EH (cell line): ENCODE results near the gene BPIFB4.

Experiments used
- DNase-seq: peaks from one replicate; pipeline ENCODE4 v3.0.0-alpha.2; 2015; ENCODE audit warnings: low read depth

BPIFB4 gene

GRCh38 chr20:33062105-33062824 lies 17.2 kb upstream of the BPIFB4 start:
- DNase-seq, result no peak

DNA sequence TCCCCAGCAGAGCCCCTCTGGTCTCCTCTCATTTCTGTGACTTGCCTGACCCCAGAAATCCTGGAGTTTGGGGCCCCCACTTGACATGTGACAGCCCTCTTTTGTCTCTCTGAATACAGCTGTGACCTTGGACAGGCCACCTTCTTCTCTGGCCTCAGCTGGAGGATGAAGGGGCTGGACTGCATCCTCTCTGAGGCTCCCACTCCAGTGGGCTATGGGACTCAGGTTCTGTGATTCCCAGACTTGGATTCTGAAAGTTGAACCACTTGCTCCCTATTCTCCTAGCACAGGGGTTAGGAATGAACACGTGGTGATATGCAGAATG lies 16.7 kb upstream of the BPIFB4 start:
- no peak for DNase-seq

GRCh38 chr20:33063271-33063670 lies 16.2 kb upstream of the BPIFB4 start:
- DNase-seq, result no peak

- DNase-seq, result no peak
Observed at GRCh38 chr20:33064572-33065287, 14.7 kb upstream of the BPIFB4 start.

- DNase-seq, result no peak
Observed at GRCh38 chr20:33065785-33066184, 13.7 kb upstream of the BPIFB4 start.

- DNase-seq, result no peak
Observed at GRCh38 chr20:33067806-33068205, 11.6 kb upstream of the BPIFB4 start.

DNA sequence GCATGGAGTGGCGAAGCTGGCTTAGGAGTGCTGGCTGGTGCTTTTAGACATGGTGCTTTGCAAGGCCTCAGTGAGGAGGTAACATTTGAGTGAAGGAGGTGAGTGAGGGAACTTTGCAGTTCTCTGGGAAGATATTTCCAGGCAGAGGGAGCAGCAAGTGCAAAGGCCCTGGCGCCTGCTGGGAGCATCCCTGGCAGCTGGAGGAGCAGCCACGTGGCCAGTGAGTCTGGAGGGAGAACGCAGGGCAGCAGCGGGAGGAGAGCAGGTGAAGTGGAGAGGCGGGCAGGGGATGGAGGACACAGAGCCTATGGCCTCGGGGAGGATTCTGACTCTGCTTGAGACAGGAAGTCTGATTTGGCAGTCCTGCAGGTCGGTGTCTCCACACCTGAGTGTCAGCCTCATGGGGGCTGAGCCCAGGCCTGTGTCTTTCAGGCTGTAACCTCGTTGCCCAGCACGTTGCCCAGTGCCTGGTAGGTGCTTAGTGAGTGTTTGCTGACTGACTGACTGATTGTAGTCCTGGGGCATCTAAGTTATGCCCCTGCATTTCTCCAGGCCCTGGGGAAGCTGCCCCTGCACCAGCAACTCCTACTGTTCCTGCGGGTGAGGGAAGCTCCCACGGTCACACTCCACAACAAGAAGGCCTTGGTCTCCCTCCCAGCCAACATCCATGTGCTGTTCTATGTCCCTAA lies 11.0 kb upstream of the BPIFB4 start:
- no peak for DNase-seq

DNA sequence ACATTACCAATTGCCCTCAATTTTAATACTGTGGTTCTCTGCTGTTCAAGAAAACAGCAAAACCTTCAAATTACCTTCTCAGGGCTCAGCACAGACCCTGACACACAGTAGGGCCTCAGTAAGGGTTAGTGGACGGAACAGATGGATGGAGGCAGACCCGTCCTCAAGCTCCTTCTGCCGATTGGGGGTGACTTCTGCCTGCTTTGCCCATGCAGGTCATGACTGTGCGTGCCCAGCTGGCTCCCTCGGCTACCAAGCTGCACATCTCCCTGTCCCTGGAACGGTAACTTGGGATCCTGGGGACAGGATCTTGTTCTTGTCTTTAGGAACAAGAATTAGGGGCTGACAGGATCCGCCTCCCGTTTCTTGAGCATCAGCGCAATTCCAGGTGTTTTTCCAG lies 9.8 kb upstream of the BPIFB4 start:
- DNase-seq, result no peak

DNA sequence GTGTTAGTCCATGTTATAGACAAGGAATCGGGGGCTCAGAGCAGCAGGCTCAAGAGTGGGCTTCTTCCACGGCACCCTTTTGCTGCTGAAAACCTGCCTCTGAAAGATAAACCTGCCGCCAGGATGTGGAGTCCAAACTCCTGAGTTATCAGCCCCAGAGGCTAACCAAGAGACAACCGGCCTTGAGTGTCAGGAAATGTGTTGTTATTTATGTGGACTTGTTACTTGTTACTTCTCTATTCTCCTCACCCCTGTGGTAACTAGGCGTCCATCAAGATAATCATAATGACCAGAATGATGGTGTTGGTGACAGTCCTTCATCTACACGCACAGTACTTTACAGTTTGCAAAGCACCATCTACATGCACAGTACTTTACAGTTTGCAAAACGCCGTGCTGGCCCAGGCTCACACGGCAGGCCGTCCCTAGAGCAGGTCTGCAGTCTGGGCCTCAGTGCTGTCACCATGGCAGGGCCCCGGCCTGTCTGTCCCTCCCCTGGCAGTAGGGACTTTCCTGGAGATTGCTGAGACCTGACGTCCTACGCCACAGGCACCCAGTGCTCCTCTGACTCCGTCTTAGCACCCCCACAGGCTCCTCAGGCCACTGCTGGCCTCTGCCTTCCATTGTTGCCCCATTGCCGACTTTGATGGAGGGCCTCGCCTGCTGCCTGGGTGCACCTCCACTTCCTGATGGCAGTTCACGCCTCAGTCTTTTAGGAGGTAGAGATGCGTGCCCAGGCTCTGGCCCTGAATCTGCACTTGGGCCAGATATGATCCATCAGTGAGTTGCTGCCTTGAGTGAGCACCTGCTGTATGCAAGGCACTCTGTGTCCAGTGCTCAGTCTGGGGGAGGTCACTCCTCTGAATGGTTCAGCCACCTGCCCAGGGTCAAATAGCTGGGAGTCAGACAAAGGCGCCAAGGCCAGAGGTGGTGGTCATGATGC lies 9.1 kb upstream of the BPIFB4 start:
- DNase-seq, result no peak

DNA sequence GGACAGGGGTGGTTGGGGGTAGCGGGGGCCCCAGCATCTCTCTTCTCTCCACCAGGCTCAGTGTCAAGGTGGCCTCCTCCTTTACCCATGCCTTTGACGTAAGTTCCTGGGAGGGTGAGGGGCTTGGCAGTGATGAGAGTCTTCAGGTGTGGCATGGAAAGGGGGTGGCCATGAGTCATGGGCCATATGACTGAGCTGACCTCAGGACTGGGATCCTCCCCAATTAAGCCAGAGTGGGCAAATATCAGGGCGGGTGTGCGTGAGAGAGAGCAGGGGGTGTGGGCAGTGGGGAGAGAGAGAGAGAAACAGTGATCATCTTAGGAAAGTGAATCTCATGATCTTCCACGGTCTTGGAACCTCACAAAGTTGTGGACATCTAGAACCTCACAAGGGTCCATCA lies 8.2 kb upstream of the BPIFB4 start:
- no peak for DNase-seq

GRCh38 chr20:33072362-33072761 lies 7.1 kb upstream of the BPIFB4 start:
- DNase-seq, result no peak

DNA sequence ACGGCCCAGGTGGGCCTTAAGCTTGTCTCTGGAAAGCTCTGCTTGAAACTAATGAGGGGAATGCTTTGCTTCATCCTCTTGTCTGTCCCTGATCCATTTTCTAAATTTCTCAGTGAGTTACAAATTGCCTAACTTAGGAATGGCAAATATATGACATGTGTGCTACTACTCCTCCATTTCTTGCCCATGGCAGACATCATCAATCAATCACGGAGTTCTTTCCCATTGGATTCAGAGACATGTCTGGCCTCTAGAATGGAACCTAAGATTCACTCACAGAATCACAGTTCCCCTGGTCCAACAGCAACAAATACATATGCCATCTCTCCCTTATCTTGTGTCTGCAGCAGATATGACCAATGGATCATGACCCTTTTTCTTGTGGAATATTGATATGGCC lies 6.6 kb upstream of the BPIFB4 start:
- DNase-seq, result no peak

GRCh38 chr20:33074675-33075074 lies 4.8 kb upstream of the BPIFB4 start:
- DNase-seq, result no peak

- DNase-seq, result no peak
Observed at GRCh38 chr20:33075281-33075680, 4.2 kb upstream of the BPIFB4 start.

DNA sequence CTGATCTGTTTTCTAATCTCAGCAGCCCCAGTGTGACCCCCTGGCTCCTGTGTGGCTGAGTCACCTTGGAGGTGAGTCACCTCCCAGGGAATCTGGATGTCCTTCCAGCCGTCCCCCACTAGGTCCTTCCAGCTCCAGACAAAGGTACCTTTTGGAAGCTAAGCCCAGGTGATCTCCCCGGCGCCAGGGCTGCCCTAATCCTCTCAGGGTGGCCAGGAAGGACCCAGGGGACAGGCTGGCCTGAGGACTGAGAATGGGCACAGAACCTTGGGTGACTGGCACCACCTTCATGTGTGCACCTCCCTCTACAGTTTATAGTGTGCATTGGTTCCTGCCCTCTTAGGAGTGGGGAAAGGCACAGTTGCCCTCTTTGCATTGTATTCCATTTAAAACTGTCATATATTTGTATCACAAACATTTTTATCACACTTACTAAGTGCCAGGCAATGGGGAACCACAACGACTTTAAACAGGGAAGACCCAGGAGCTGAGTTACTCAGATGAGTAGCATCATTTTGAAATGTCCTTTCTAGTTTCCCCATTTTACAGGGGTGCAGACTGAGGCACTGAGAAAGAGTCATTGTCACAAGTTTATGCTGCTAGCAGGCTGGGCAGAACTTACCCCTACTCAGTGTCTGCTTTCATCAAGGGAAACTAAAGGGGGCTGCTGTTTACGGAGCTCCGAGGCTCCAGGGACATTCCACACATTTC lies 2.6 kb upstream of the BPIFB4 start:
- DNase-seq, result no peak

DNA sequence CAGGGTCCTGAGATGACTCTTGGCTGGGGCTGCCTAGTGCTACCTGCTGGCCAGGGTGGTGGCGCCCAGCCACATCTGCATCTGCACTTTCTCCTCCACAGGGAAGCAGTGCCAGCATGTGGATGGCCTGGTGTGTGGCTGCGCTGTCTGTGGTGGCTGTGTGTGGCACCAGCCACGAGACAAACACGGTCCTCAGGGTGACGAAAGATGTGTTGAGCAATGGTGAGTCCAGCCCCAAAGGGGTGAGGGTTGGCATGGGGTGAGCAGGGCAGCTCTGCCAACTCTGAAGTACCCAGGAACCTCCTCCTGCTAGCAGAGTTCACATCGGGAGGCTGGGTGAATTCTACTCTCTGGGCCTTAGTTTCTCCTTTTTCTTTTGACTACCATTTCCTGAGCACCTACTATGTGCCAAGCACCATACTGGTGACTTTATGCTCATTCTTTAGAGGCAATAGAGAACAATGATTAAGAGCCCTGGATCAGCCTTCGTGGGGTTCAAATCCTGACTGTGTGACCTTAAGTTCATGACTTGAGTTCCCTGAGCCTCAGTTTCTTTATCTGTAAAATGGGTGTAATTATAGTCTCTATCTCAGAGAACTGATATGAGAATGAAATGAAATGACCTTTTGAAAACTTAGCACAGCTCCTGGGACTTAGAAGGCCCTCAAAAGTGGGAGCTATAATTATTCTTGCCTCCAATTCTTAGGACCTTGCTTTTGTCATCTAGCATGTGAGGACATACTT lies 2.1 kb downstream of the BPIFB4 start:
- DNase-seq, result no peak

GRCh38 chr20:33082546-33082945 lies 3.1 kb downstream of the BPIFB4 start:
- no peak for DNase-seq

GRCh38 chr20:33083544-33084340 lies 4.3 kb downstream of the BPIFB4 start:
- DNase-seq, result no peak

- DNase-seq, result no peak
Observed at GRCh38 chr20:33084722-33085121, 5.3 kb downstream of the BPIFB4 start.
